ENCODE measurements around the gene CD302. TPM values are rescaled to one million over a fixed set of nuclear protein-coding genes. Genes with fewer than 3 reads are reported as not detected.

Gene CD302
- total and polyA plus RNA-seq, 3 donors from 2014 or later, result 18.3 to 26.4 (median 23.2) TPM

DNA sequence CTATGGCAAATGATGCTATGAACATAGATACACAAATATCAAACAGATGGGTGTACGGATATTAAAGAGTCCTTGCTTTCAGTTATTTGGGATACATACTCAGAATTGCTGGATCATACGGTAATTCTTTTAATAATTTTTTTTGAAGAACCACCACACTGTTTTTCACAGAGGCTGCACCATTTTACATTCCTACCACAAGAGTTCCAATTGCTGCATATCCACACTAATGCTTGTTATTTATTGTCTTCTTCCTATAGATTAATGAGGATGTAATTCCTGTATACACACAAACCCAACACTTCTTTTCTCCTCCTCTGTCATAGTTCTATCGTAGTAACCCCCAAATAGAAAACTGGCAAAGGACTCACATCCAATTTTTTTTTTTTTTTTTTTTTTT, 21.7 kb downstream of the CD302 start:
- intact Hi-C loops (cut with DNase I; ENCODE audit: low total_unique reads), result no loop called here
- 72 to 77% methylated on average over 3 of the region's 3 CpGs for WGBS, 2 donors

DNA sequence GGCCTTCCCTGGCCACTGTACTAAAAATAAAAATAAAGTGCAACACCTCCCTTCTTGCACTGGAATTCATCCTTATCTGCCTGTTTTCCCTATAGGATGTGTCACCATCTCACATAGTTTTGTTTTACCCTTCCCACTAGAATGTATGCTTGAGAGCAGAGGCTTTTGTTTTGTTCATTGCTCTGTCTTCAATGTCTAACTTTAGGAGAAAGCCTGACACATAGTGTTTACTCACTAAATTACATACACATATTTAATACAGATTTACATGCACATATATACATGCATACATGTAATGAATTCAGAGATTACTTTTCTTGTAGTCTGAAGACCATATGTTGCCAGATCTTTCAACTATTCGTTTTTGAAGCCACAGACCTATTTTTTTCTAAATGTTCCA, 23.0 kb downstream of the CD302 start:
- 43 to 58% methylated on average over 1 of the region's 1 CpG for WGBS, 2 donors
- TF ChIP-seq POLR2A (IDR thresholded peaks at IDR 0.05) (no peak), CTCF (IDR thresholded peaks at IDR 0.05) (no peak)
- H3K9me3 ChIP-seq, result no peaks in the 10 kb centered on the region
- H3K4me3 ChIP-seq, result no peak overlapping the region
- no peak overlapping the region for H3K27ac ChIP-seq
- intact Hi-C loops (cut with DNase I; ENCODE audit: low total_unique reads), result no loop called here
- no peaks in the 10 kb centered on the region for H3K27me3 ChIP-seq
- H3K36me3 ChIP-seq (ENCODE audit: low read depth, missing control alignments), result no peaks in the 10 kb centered on the region
- no peaks in the 10 kb centered on the region for H3K4me1 ChIP-seq
- no peak for DNase-seq

More for the DNA sequence above, 21.7 kb downstream of the CD302 start:
- Histone ChIP-seq H3K4me1 (no peaks in the 10 kb centered on the region), H3K27ac (no peak overlapping the region), H3K36me3 (ENCODE audit: low read depth, missing control alignments) (no peaks in the 10 kb centered on the region), H3K9me3 (no peaks in the 10 kb centered on the region), H3K4me3 (no peak overlapping the region), H3K27me3 (no peaks in the 10 kb centered on the region)
- no peak for DNase-seq
- TF ChIP-seq POLR2A (IDR thresholded peaks at IDR 0.05) (no peak), CTCF (IDR thresholded peaks at IDR 0.05) (no peak)

DNA sequence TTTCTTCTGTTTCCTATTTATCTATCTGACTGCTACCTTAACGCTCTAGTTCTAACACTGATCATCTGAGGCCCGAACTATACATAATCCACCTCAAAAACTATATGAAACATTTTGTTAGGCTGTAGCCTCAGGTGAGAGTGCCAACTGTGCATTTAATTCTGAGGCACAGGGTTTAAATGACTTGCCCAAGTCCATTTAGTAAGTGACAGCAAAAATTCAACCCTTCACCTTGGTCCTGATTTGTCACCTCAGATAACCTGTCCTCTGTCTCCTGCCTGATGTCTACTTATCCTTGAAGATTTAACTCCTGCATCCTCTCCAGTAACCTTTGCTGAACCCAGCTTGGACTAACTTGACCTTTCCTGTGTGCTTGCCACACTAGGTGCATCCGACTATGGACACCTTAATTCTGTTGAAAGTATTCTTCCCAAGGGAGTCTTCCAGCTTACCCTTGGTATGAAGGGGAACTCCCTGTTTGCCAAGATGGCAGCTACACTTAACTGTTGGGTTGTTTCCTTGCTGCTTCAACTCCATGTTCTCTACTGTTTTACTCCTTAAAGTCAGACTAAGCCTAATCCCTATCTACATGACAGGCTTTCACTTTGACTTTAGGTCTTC, 23.5 kb downstream of the CD302 start:
- TF ChIP-seq POLR2A (IDR thresholded peaks at IDR 0.05) (no peak), CTCF (IDR thresholded peaks at IDR 0.05) (no peak)
- no peak overlapping the region for H3K27ac ChIP-seq
- no peaks in the 10 kb centered on the region for H3K9me3 ChIP-seq
- WGBS, 2 donors, result 64 to 83% methylated on average over 3 of the region's 3 CpGs
- no peaks in the 10 kb centered on the region for H3K27me3 ChIP-seq
- intact Hi-C loops (cut with DNase I; ENCODE audit: low total_unique reads), result no loop called here
- H3K4me1 ChIP-seq, result no peaks in the 10 kb centered on the region
- H3K4me3 ChIP-seq, result no peak overlapping the region
- DNase-seq, result no peak
- H3K36me3 ChIP-seq (ENCODE audit: low read depth, missing control alignments), result no peaks in the 10 kb centered on the region

DNA sequence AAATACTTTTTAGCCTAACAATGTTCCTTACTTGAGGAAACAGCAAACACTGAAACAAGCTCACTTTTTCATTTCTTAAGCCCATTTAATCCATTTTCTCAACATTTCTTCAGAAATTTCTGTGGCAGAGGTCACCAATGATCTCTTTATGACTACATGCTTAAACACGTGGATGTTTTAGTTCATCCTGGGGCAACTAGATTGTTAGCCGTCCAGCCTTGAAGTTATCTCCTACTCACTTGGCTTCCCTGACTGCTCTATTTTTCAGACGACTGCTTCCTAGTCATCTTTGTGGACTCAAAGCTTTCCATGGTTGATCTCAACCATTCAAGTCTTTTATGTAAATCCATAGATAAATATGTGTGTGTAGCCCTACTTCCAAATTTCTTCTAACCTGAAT, 24.1 kb downstream of the CD302 start:
- DNase-seq, result no peak

More for the DNA sequence above, 24.1 kb downstream of the CD302 start:
- WGBS, 2 donors, result 35 to 47% methylated on average over 3 of the region's 3 CpGs
- H3K27ac ChIP-seq, result no peak overlapping the region
- H3K4me3 ChIP-seq, result no peak overlapping the region
- no peaks in the 10 kb centered on the region for H3K27me3 ChIP-seq
- no peaks in the 10 kb centered on the region for H3K9me3 ChIP-seq
- TF ChIP-seq POLR2A (IDR thresholded peaks at IDR 0.05) (no peak), CTCF (IDR thresholded peaks at IDR 0.05) (no peak)
- intact Hi-C loops (cut with DNase I; ENCODE audit: low total_unique reads), result no loop called here
- no peaks in the 10 kb centered on the region for H3K4me1 ChIP-seq
- no peaks in the 10 kb centered on the region for H3K36me3 ChIP-seq (ENCODE audit: low read depth, missing control alignments)

All from testis (tissue), 3 donors.